Kidney epithelial cell (primary cell): ENCODE data around the gene RUNX3. TPM values are rescaled to one million over a fixed set of nuclear protein-coding genes. Genes with fewer than 3 reads are reported as not detected.

ENCODE experiments used
- DNase-seq: peaks from one replicate; pipeline ENCODE4 v3.0.0-alpha.2; 2010; ENCODE audit warnings: low read depth
- H3K27me3 ChIP-seq: 2 replicates; pipeline ENCODE4 v1.6.0; 2011; ENCODE audit warnings: low read length; ENCODE audit not compliant: control insufficient read depth, insufficient read depth
- H3K36me3 ChIP-seq: 2 replicates; pipeline ENCODE4 v1.5.1; 2011; ENCODE audit warnings: low read length; ENCODE audit not compliant: control insufficient read depth, insufficient read depth
- H3K4me3 ChIP-seq: 2 replicates; pipeline ENCODE4 v1.5.1; 2011; ENCODE audit warnings: low read depth, mild to moderate bottlenecking, control low read depth, low read length
- total RNA-seq: library from RNA; depleted of rRNA; stranded (reverse); fragments of >200 nt; gene quantifications from 2 replicates; pipeline ENCODE4 v1.2.3, GENCODE V29; 2015
- TF ChIP-seq, protein P1 (sequence below): IDR thresholded peaks from 2 replicates; pipeline ENCODE4 v1.5.1; 2011; ENCODE audit warnings: mild to moderate bottlenecking, moderate library complexity, low read length, control low read depth, inconsistent platforms; ENCODE audit not compliant: insufficient read depth, poor library complexity, severe bottlenecking

RUNX3 gene
- total RNA-seq, 1 donor from 2014 or later, result 0.38 TPM

- Histone ChIP-seq H3K36me3 (no peaks in the 10 kb centered on the region), H3K27me3 (peaks cover 72% of the 10 kb centered on the region)
Observed at GRCh38 chr1:24933468-24933867, 3.4 kb upstream of the RUNX3 start.

DNA sequence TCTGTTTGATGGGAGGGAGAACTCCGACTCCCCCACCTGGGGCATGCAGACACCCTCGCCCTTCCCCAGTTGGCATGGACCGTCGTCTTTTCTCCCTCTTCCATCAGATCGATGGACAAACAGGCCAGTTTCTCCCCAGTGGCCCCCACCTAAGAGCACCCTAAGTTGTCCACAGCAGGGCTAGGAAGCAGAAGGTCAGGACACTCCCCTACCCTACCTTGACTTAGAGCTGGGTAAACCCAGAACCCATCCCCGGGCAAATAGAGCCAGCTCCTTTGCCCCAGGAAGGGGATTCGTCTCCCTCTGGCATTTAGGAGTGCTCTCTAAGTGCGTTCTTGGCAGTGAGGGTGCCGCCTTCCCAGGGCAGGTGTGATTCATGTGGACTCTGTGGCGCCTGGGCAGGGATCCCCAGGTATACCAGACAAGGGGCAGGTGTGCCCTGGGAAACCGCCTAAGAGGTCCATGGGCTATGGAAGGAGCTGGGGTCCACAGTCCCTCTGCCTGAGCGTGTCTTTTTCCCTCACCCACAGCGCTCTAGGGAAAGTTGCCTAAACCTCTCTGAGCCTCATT is 2.7 kb upstream of the RUNX3 start:
- no peak overlapping the region for H3K4me3 ChIP-seq
- no peak for DNase-seq
- H3K27me3 ChIP-seq, result peaks cover 79% of the 10 kb centered on the region
- no peaks in the 10 kb centered on the region for H3K36me3 ChIP-seq
- TF ChIP-seq, protein P1, sequence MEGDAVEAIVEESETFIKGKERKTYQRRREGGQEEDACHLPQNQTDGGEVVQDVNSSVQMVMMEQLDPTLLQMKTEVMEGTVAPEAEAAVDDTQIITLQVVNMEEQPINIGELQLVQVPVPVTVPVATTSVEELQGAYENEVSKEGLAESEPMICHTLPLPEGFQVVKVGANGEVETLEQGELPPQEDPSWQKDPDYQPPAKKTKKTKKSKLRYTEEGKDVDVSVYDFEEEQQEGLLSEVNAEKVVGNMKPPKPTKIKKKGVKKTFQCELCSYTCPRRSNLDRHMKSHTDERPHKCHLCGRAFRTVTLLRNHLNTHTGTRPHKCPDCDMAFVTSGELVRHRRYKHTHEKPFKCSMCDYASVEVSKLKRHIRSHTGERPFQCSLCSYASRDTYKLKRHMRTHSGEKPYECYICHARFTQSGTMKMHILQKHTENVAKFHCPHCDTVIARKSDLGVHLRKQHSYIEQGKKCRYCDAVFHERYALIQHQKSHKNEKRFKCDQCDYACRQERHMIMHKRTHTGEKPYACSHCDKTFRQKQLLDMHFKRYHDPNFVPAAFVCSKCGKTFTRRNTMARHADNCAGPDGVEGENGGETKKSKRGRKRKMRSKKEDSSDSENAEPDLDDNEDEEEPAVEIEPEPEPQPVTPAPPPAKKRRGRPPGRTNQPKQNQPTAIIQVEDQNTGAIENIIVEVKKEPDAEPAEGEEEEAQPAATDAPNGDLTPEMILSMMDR, result no peak

More at GRCh38 chr1:24933468-24933867, 3.4 kb upstream of the RUNX3 start:
- TF ChIP-seq, protein P1, result no peak
- H3K4me3 ChIP-seq, result no peak overlapping the region
- no peak for DNase-seq

DNA sequence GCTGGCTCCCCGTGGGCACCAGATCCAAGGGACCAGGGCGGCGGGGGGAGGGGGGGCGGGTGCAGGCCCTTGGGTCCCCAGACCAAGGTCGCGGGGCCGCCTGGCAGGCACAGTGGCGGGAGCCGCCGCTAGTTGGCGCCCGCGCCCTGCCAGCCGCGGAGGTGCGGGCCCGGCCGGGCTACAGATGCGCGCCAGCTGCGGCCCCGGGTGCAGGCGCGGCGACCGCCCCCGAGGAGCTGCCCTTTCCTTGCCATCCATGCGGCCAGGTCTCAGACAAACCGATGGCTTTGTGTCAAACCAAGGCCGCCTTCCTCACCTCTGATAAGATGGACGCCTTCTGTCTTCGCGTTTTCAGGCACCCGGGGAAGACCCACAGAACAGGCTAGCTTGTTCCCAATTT is 2.2 kb upstream of the RUNX3 start:
- Histone ChIP-seq H3K36me3 (no peaks in the 10 kb centered on the region), H3K27me3 (peaks cover 84% of the 10 kb centered on the region), H3K4me3 (no peak overlapping the region)
- TF ChIP-seq, protein P1, result no peak
- DNase-seq, result no peak

DNA sequence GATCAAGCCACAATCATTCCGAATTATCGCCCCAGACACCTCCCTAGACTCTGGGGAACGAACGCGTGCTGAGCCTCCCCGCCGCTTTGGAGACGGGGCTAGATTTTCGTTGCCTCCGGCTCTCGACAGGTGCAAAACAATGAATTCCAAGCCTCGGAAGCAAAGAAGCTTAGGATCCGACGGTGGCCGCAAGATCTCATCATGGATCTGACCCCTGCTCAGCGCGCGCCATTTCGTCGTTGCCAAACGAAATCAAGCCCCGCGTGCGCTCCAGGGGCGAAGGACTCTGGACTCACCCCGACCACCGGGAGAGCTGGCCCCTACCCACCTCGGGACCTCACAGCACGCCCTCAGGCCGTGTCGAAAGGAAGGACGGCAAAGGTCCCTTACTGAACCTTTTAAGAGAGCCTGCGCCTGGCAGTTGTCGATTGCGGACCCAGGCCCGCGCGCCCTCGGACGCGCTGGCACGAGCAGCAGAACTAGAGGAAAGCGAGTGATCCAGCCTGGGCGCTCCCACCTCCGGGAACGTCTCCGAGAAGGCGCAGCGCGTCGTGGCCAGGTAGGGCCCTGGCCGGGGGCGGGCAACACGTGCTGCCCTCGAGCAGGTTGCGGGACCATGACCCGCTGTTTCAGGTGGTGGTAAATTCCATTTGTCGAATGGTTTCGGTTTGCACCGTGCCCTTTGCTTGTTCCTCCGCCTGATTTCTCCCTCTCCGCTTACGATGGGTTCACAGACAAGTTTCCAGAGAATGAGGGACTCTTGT is 1.6 kb upstream of the RUNX3 start:
- H3K27me3 ChIP-seq, result peaks cover 86% of the 10 kb centered on the region
- TF ChIP-seq, protein P1, result no peak
- H3K4me3 ChIP-seq, result no peak overlapping the region
- H3K36me3 ChIP-seq, result no peaks in the 10 kb centered on the region
- DNase-seq, result no peak

DNA sequence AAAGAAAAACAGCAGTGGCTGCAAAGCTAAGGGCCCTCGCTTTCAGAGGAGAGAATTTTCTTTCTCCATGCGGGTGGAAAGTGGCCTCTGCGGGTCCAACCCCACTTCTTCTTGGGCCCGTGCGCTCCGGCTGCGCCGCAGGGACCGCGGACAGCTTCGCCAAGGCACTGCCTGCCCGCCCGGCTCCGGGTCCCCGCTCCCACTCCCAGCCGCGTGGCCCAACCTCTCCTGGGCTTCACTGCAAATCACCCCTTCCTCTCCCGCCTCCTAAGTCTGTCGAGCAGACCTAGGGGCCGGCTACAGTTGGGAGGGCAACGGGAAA is 1.0 kb upstream of the RUNX3 start:
- no peak for DNase-seq
- Histone ChIP-seq H3K27me3 (peaks cover 90% of the 10 kb centered on the region), H3K36me3 (no peaks in the 10 kb centered on the region), H3K4me3 (no peak overlapping the region)
- TF ChIP-seq, protein P1, result no peak
